HG03135 (cell line): ENCODE results near the gene MAN2B2.

Experiments
- ATAC-seq: cut with Tn5 transposase; IDR thresholded peaks from one replicate; pipeline ENCODE4 v1.9.1; 2021; ENCODE audit warnings: mild to moderate bottlenecking, moderate library complexity; ENCODE audit not compliant: unreplicated experiment

The MAN2B2 gene

GRCh38 chr4:6574747-6575502, at the start of gene MAN2B2:
Gene MAN2B2, plus strand, starts transcription at chr4:6575189. Its CDS starts 22 bp downstream, at chr4:6575211.
- ATAC-seq: peak; percentile 92

GRCh38 chr4:6525474-6525873, 49.5 kb upstream of the MAN2B2 start:
- ATAC-seq: no peak

GRCh38 chr4:6526156-6526555, 48.8 kb upstream of the MAN2B2 start:
- no peak for ATAC-seq

- no peak for ATAC-seq
Measured at GRCh38 chr4:6526671-6527091, 48.3 kb upstream of the MAN2B2 start.

- ATAC-seq: no peak
Measured at GRCh38 chr4:6527259-6527658, 47.7 kb upstream of the MAN2B2 start.

GRCh38 chr4:6527683-6528595, 47.0 kb upstream of the MAN2B2 start:
- ATAC-seq: no peak

GRCh38 chr4:6529021-6529420, 46.0 kb upstream of the MAN2B2 start:
- ATAC-seq: no peak

- ATAC-seq: no peak
Measured at GRCh38 chr4:6530301-6530700, 44.7 kb upstream of the MAN2B2 start.

GRCh38 chr4:6530964-6531363, 44.0 kb upstream of the MAN2B2 start:
- ATAC-seq: no peak

- no peak for ATAC-seq
Measured at GRCh38 chr4:6532102-6532501, 42.9 kb upstream of the MAN2B2 start.

- ATAC-seq: no peak
Measured at GRCh38 chr4:6532658-6533057, 42.3 kb upstream of the MAN2B2 start.

- no peak for ATAC-seq
Measured at GRCh38 chr4:6534050-6534449, 40.9 kb upstream of the MAN2B2 start.

GRCh38 chr4:6534618-6535328, 40.2 kb upstream of the MAN2B2 start:
- ATAC-seq: no peak

- no peak for ATAC-seq
Measured at GRCh38 chr4:6535329-6535692, 39.7 kb upstream of the MAN2B2 start.

- ATAC-seq: no peak
Measured at GRCh38 chr4:6535706-6536105, 39.3 kb upstream of the MAN2B2 start.

- ATAC-seq: no peak
Measured at GRCh38 chr4:6538111-6538510, 36.9 kb upstream of the MAN2B2 start.

- no peak for ATAC-seq
Measured at GRCh38 chr4:6538575-6538974, 36.4 kb upstream of the MAN2B2 start.

- no peak for ATAC-seq
Measured at GRCh38 chr4:6539009-6539764, 35.8 kb upstream of the MAN2B2 start.

- ATAC-seq: no peak
Measured at GRCh38 chr4:6540879-6541278, 34.1 kb upstream of the MAN2B2 start.

GRCh38 chr4:6541789-6542188, 33.2 kb upstream of the MAN2B2 start:
- no peak for ATAC-seq

- no peak for ATAC-seq
Measured at GRCh38 chr4:6542951-6543350, 32.0 kb upstream of the MAN2B2 start.
